Tibial artery (tissue), 4 donors: ENCODE results near the gene VAX1.

Experiments
- DNase-seq, 2 donors: peaks; one replicate each; pipeline ENCODE4 v3.0.0-alpha.2; 2019
- H3K27ac ChIP-seq, 2 donors: fragments of 200-600 bp; sonication (generic) in 1 of 2; 1 replicate in 1 of 2; 2 replicates in 1 of 2; pipeline ENCODE4 v1.5.1; 2018 to 2019; ENCODE audit warnings: mild to moderate bottlenecking in 1 of 2
- H3K27me3 ChIP-seq, 2 donors: fragments of 200-600 bp; sonication (generic) in 1 of 2; one replicate each; pipeline versions ENCODE4 v1.5.1 to v1.6.0; 2016 to 2019
- H3K36me3 ChIP-seq, 3 donors: fragments of 200-600 bp; sonication (generic) in 2 of 3; one replicate each; pipeline ENCODE4 v1.5.1; 2016 to 2019; ENCODE audit warnings: mild to moderate bottlenecking in 2 of 3
- H3K4me1 ChIP-seq, 4 donors: fragments of 200-600 bp; sonication (generic) in 2 of 4; 1 replicate in 3 of 4; 2 replicates in 1 of 4; pipeline ENCODE4 v1.5.1; 2016 to 2019
- H3K4me3 ChIP-seq, 2 donors: fragments of 200-600 bp; sonication (generic) in 1 of 2; 1 replicate in 1 of 2; 2 replicates in 1 of 2; pipeline ENCODE4 v1.5.1; 2018 to 2019; ENCODE audit warnings: mild to moderate bottlenecking in 2 of 2
- H3K9me3 ChIP-seq, 3 donors: fragments of 200-600 bp; sonication (generic) in 1 of 3; one replicate each; pipeline ENCODE4 v1.5.1; 2016 to 2019
- CTCF ChIP-seq, 2 experiments: fragments of 200-600 bp in 1 of 2; fragments of 450-650 bp in 1 of 2; IDR thresholded peaks; one replicate each; pipeline ENCODE4 v1.5.1; 2017 to 2019; ENCODE audit warnings: antibody characterized with exemption in 2 of 2, mild to moderate bottlenecking in 1 of 2, moderate library complexity in 1 of 2
- intact Hi-C: fragments of 100-400 bp; cut with DNase I; formaldehyde crosslinking; loops from one replicate; pipeline ENCODE4 v1.15.0; 2023; ENCODE audit warnings: low total_unique reads

Gene VAX1

DNA sequence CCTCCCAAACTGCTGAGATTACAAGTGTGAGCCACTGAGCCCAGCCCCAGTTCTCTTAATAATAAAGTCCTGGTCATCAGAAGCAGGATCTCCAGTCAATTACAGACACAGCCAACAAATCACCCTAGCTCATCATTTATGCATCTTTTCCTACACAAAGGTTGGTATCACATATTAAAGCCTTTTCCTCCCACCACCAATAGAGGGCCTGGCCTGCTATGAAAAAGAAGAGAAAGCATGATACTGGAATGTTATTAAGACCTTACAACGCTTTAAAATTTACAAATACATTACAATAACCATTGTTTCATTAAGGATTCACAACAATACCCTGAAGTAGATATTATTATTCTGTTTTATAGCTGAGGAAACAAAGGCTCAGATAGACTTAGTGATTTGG is 25.9 kb downstream of the VAX1 start:
- no peak overlapping the region for H3K4me3 ChIP-seq
- no peaks in the 10 kb centered on the region for H3K9me3 ChIP-seq
- intact Hi-C loops, result no loop called here
- no peaks in the 10 kb centered on the region for H3K4me1 ChIP-seq
- peaks cover 0 to 15% of the 10 kb centered on the region in 2 donors for H3K27me3 ChIP-seq
- no peak overlapping the region for H3K27ac ChIP-seq
- no peak for DNase-seq
- TF ChIP-seq CTCF (IDR thresholded peaks at IDR 0.05), result no peak
- H3K36me3 ChIP-seq, result no peaks in the 10 kb centered on the region

GRCh38 chr10:117107238-117107637 is 30.8 kb downstream of the VAX1 start:
- no peak for DNase-seq
- H3K27me3 ChIP-seq, result peaks cover 0 to 5% of the 10 kb centered on the region in 2 donors
- intact Hi-C loops, result no loop called here

GRCh38 chr10:117096599-117097201 is 41.4 kb downstream of the VAX1 start:
- DNase-seq, result no peak
- TF ChIP-seq CTCF (IDR thresholded peaks at IDR 0.05), result no peak
- Histone ChIP-seq H3K4me3 (no peak overlapping the region), H3K4me1 (no peaks in the 10 kb centered on the region), H3K27ac (no peak overlapping the region), H3K9me3 (no peaks in the 10 kb centered on the region), H3K27me3 (no peaks in the 10 kb centered on the region), H3K36me3 (no peaks in the 10 kb centered on the region)
- intact Hi-C loops, result no loop called here

More at GRCh38 chr10:117107238-117107637, 30.8 kb downstream of the VAX1 start:
- H3K27ac ChIP-seq, result no peak overlapping the region
- H3K4me3 ChIP-seq, result no peak overlapping the region
- H3K9me3 ChIP-seq, result no peaks in the 10 kb centered on the region
- no peaks in the 10 kb centered on the region for H3K4me1 ChIP-seq
- H3K36me3 ChIP-seq, result no peaks in the 10 kb centered on the region
- TF ChIP-seq CTCF (IDR thresholded peaks at IDR 0.05), result no peak

- intact Hi-C loops, result no loop called here
- Histone ChIP-seq H3K4me3 (no peak overlapping the region), H3K9me3 (no peaks in the 10 kb centered on the region), H3K27ac (no peak overlapping the region), H3K27me3 (no peaks in the 10 kb centered on the region), H3K4me1 (no peaks in the 10 kb centered on the region), H3K36me3 (no peaks in the 10 kb centered on the region)
- DNase-seq, result no peak
- no peak for TF ChIP-seq CTCF (IDR thresholded peaks at IDR 0.05)
These were observed 43.2 kb downstream of the VAX1 start for GRCh38 chr10:117094856-117095255.

- DNase-seq, result no peak
- Histone ChIP-seq H3K36me3 (no peaks in the 10 kb centered on the region), H3K9me3 (no peaks in the 10 kb centered on the region), H3K4me3 (no peak overlapping the region), H3K27me3 (peaks cover 0 to 8% of the 10 kb centered on the region in 2 donors), H3K27ac (no peak overlapping the region), H3K4me1 (no peaks in the 10 kb centered on the region)
- intact Hi-C loops, result no loop called here
- no peak for TF ChIP-seq CTCF (IDR thresholded peaks at IDR 0.05)
These were observed 45.7 kb downstream of the VAX1 start for GRCh38 chr10:117092386-117092785.

DNA sequence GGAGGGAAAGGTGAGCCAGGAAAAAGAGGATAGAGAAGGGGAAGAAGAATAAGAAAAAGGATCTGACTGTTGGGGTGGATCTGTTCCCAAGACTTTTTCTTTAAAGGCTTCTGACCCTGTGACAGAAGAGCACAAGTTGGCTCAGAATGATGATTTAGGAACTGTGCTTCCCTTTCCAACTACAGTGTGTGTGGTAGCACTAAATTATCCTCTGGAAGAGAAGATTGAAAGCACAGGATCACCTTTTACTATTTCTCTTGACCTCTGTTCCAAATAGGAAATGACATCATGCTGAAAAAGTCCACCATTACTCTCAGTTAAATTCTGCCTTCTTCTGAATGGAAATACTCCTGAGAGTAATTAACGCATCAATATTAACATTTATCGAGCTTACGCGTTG is 47.2 kb downstream of the VAX1 start:
- intact Hi-C loops, result no loop called here
- Histone ChIP-seq H3K36me3 (no peaks in the 10 kb centered on the region), H3K4me3 (no peak overlapping the region), H3K27ac (no peak overlapping the region), H3K9me3 (no peaks in the 10 kb centered on the region), H3K4me1 (no peaks in the 10 kb centered on the region), H3K27me3 (peaks cover 0 to 8% of the 10 kb centered on the region in 2 donors)
- DNase-seq, result no peak
- TF ChIP-seq CTCF (IDR thresholded peaks at IDR 0.05), result no peak
